IMR-90 (cell line): ENCODE data around the gene GDNF. TPM values are rescaled to one million over a fixed set of nuclear protein-coding genes. Genes with fewer than 3 reads are reported as not detected.

Source experiments
- ATAC-seq: fragments of 200-7000 bp; cut with Tn5 transposase; 2 replicates; pipeline ENCODE4 v1.9.1; 2020; ENCODE audit warnings: low read depth, mild to moderate bottlenecking, moderate library complexity
- BruUV-seq: library from RNA; stranded (reverse); fragments of 400-500 nt; replicated peaks from 2 replicates; lab custom pipeline; 2021; lab: Mats Ljungman, UMichigan
- CTCF ChIA-PET: fragments of 300-600 bp; formaldehyde crosslinking; extraction: SDS; loops from one replicate; lab custom pipeline; 2021; ENCODE audit warnings: antibody characterized with exemption; lab: Yijun Ruan, JAX
- POLR2A ChIA-PET: fragments of 300-600 bp; sonication (Branson Sonifier 250); formaldehyde crosslinking; loops from one replicate; lab custom pipeline; 2022; ENCODE audit warnings: antibody characterized with exemption; ENCODE audit not compliant: unreplicated experiment; lab: Charles Lee
- DNase-seq: peaks from one replicate; pipeline ENCODE4 v3.0.0; 2013
- H2AFZ ChIP-seq: replicated peaks from 2 replicates; pipeline ENCODE3; 2013; ENCODE audit warnings: low read length, mild to moderate bottlenecking; ENCODE audit not compliant: poor library complexity
- H2AK5ac ChIP-seq: 2 replicates; pipeline ENCODE4 v1.6.1; 2013; ENCODE audit warnings: low read depth, low read length, inconsistent platforms
- H2AK9ac ChIP-seq: replicated peaks from 2 replicates; pipeline ENCODE3; 2013; ENCODE audit warnings: mild to moderate bottlenecking, low read depth, low read length, moderate library complexity; ENCODE audit not compliant: poor library complexity
- H2BK120ac ChIP-seq: 2 replicates; pipeline ENCODE4 v1.6.1; 2013; ENCODE audit warnings: low read depth, low read length, inconsistent platforms
- H2BK15ac ChIP-seq: 3 replicates; pipeline ENCODE4 v1.6.1; 2013; ENCODE audit warnings: low read depth, low read length, inconsistent platforms
- H2BK20ac ChIP-seq: 2 replicates; pipeline ENCODE4 v1.6.1; 2013; ENCODE audit warnings: low read depth, mild to moderate bottlenecking, inconsistent platforms, low read length, moderate library complexity
- H2BK5ac ChIP-seq: 2 replicates; pipeline ENCODE4 v1.6.1; 2013; ENCODE audit warnings: mild to moderate bottlenecking, low read depth, low read length, inconsistent platforms; ENCODE audit not compliant: poor library complexity, severe bottlenecking
- H3K14ac ChIP-seq: replicated peaks from 2 replicates; pipeline ENCODE4 v1.6.1; 2013; ENCODE audit warnings: low read depth, low read length, inconsistent platforms
- H3K18ac ChIP-seq: 2 replicates; pipeline ENCODE4 v1.6.1; 2013; ENCODE audit warnings: low read depth, low read length, control low read depth
- H3K23ac ChIP-seq: 2 replicates; pipeline ENCODE4 v1.6.1; 2013; ENCODE audit warnings: low read depth, low read length, inconsistent platforms
- H3K27ac ChIP-seq: 2 replicates; pipeline ENCODE4 v1.5.1; 2013; ENCODE audit warnings: mild to moderate bottlenecking, control low read depth, low read length; ENCODE audit not compliant: insufficient read depth
- H3K27me3 ChIP-seq: 2 replicates; pipeline ENCODE4 v1.6.1; 2013; ENCODE audit warnings: low read length; ENCODE audit not compliant: control insufficient read depth, insufficient read depth
- H3K36me3 ChIP-seq: 2 replicates; pipeline ENCODE4 v1.6.1; 2013; ENCODE audit warnings: low read length, mixed read lengths; ENCODE audit not compliant: control insufficient read depth, insufficient read depth
- H3K4ac ChIP-seq: 2 replicates; pipeline ENCODE4 v1.6.1; 2013; ENCODE audit warnings: low read depth, low read length, inconsistent platforms
- H3K4me1 ChIP-seq: 2 replicates; pipeline ENCODE4 v1.6.1; 2013; ENCODE audit warnings: low read length, mixed read lengths; ENCODE audit not compliant: control insufficient read depth, insufficient read depth
- H3K4me2 ChIP-seq: 2 replicates; pipeline ENCODE4 v1.6.1; 2013; ENCODE audit warnings: low read depth, mild to moderate bottlenecking, control low read depth, low read length, moderate library complexity
- H3K4me3 ChIP-seq: 2 replicates; pipeline ENCODE4 v1.5.1; 2013; ENCODE audit warnings: low read depth, mild to moderate bottlenecking, control low read depth, low read length, moderate library complexity; ENCODE audit not compliant: insufficient read depth
- H3K56ac ChIP-seq: 2 replicates; pipeline ENCODE4 v1.6.1; 2013; ENCODE audit warnings: low read length, inconsistent platforms; ENCODE audit not compliant: insufficient read depth; ENCODE audit errors: extremely low read depth
- H3K79me1 ChIP-seq, 2 experiments: 2 replicates each; pipeline ENCODE4 v1.6.1; 2013; ENCODE audit warnings: low read length in 2 of 2, inconsistent platforms in 1 of 2, low read depth in 1 of 2
- H3K9ac ChIP-seq: 2 replicates; pipeline ENCODE4 v1.6.1; 2013; ENCODE audit warnings: low read depth, low read length, control low read depth
- H3K9me1 ChIP-seq: 2 replicates; pipeline ENCODE4 v1.6.1; 2013; ENCODE audit warnings: low read length, inconsistent platforms; ENCODE audit not compliant: insufficient read depth
- H3K9me3 ChIP-seq: 2 replicates; pipeline ENCODE4 v1.6.1; 2013; ENCODE audit warnings: low read length; ENCODE audit not compliant: control insufficient read depth, insufficient read depth
- H4K20me1 ChIP-seq: 2 replicates; pipeline ENCODE4 v1.6.1; 2013; ENCODE audit warnings: low read length, inconsistent platforms; ENCODE audit not compliant: insufficient read depth
- H4K5ac ChIP-seq: 2 replicates; pipeline ENCODE4 v1.6.1; 2013; ENCODE audit warnings: mild to moderate bottlenecking, low read depth, low read length, control low read depth
- H4K8ac ChIP-seq, 2 experiments: 2 replicates each; pipeline ENCODE4 v1.6.1; 2013; ENCODE audit warnings: low read depth in 2 of 2, low read length in 2 of 2, control low read depth in 1 of 2, inconsistent platforms in 1 of 2
- H4K91ac ChIP-seq: 2 replicates; pipeline ENCODE4 v1.6.1; 2013; ENCODE audit warnings: low read depth, low read length, inconsistent platforms; ENCODE audit not compliant: insufficient read depth
- CEBPB ChIP-seq: IDR thresholded peaks from 2 replicates; pipeline ENCODE4 v1.6.1; 2012; ENCODE audit warnings: low read depth, low read length, improper control_type of control experiment
- CHD1 ChIP-seq: IDR thresholded peaks from 2 replicates; pipeline ENCODE4 v1.6.1; 2012; ENCODE audit warnings: low read depth, low read length, improper control_type of control experiment
- CTCF ChIP-seq: conservative IDR thresholded peaks from 2 replicates; pipeline ENCODE4 v1.5.1; 2012; ENCODE audit warnings: mild to moderate bottlenecking, low read depth, low read length, improper control_type of control experiment
- FOS ChIP-seq: fragments of 150-350 bp; IDR thresholded peaks from 2 replicates; pipeline ENCODE4 v1.6.1; 2016; ENCODE audit warnings: low read depth, low read length
- MAFK ChIP-seq: IDR thresholded peaks from 2 replicates; pipeline ENCODE4 v1.6.1; 2012; ENCODE audit warnings: low read depth, low read length, improper control_type of control experiment
- MAZ ChIP-seq: IDR thresholded peaks from 2 replicates; pipeline ENCODE4 v1.6.1; 2012; ENCODE audit warnings: low read depth, mild to moderate bottlenecking, low read length, improper control_type of control experiment, moderate library complexity, borderline replicate concordance
- MXI1 ChIP-seq: IDR thresholded peaks from 2 replicates; pipeline ENCODE4 v1.6.1; 2012; ENCODE audit warnings: low read depth, mild to moderate bottlenecking, low read length, moderate library complexity, borderline replicate concordance
- NFE2L2 ChIP-seq: fragments of 150-350 bp; IDR thresholded peaks from 2 replicates; pipeline ENCODE4 v1.6.1; 2016; ENCODE audit warnings: low read depth, mild to moderate bottlenecking, low read length
- POLR2A ChIP-seq: IDR thresholded peaks from 2 replicates; pipeline ENCODE4 v1.6.1; 2012; ENCODE audit warnings: mild to moderate bottlenecking, low read depth, low read length
- RAD21 ChIP-seq: IDR thresholded peaks from 2 replicates; pipeline ENCODE4 v1.6.1; 2012; ENCODE audit warnings: low read length, improper control_type of control experiment
- RCOR1 ChIP-seq: IDR thresholded peaks from 2 replicates; pipeline ENCODE4 v1.6.1; 2012; ENCODE audit warnings: mild to moderate bottlenecking, low read length, improper control_type of control experiment; ENCODE audit not compliant: insufficient replicate concordance
- RFX5 ChIP-seq: IDR thresholded peaks from 2 replicates; pipeline ENCODE4 v1.8.0; 2012; ENCODE audit warnings: low read depth, mild to moderate bottlenecking, low read length, moderate library complexity
- SMC3 ChIP-seq: fragments of 150-350 bp; IDR thresholded peaks from 2 replicates; pipeline ENCODE4 v1.6.1; 2016; ENCODE audit warnings: low read depth, mild to moderate bottlenecking, antibody characterized with exemption, low read length, moderate library complexity
- WGBS, 2 experiments: methylation state at CpG; one replicate each; pipeline versions ENCODE4 v1.1.5 to v1.1.7; 2013; ENCODE audit warnings: missing lambda C conversion rate in 2 of 2; ENCODE audit not compliant: insufficient read length in 1 of 2; ENCODE audit errors: extremely low coverage in 2 of 2; 5-methylcytosine and 5-hydroxymethylcytosine counted together
- dilution Hi-C: fragments of 300-500 bp; cut with HindIII; formaldehyde crosslinking; loops from one replicate; pipeline ENCODE4 v1.14.3; 2018; ENCODE audit warnings: low sequenced_read_pairs; ENCODE audit not compliant: unreplicated experiment
- in situ Hi-C: fragments of 300-500 bp; cut with MboI; formaldehyde crosslinking; loops from 3 replicates; pipeline ENCODE4 v1.14.3; 2019; ENCODE audit warnings: low sequenced_read_pairs, inconsistent platforms, mixed read lengths
- intact Hi-C: fragments of 100-400 bp; cut with micrococcal nuclease; formaldehyde crosslinking; loops from 2 replicates; pipeline ENCODE4 v1.10.0; 2022
- polyA plus RNA-seq, 3 experiments: library from polyadenylated mRNA; depleted of rRNA; stranded (reverse); fragments of >200 nt; gene quantifications; 2 replicates each; pipeline ENCODE4 v1.2.3, GENCODE V29; 2012; ENCODE audit warnings: low replicate concordance in 1 of 3
- total RNA-seq: library from RNA; depleted of rRNA; stranded (reverse); fragments of >200 nt; gene quantifications from 2 replicates; pipeline ENCODE4 v1.2.3, GENCODE V29; 2012
- TF ChIP-seq, protein P1 (sequence below): fragments of 150-350 bp; IDR thresholded peaks from 2 replicates; pipeline ENCODE4 v1.6.1; 2016; ENCODE audit warnings: low read depth, mild to moderate bottlenecking, low read length, moderate library complexity, borderline replicate concordance
- TF ChIP-seq, protein P2 (sequence below): fragments of 150-350 bp; IDR thresholded peaks from 2 replicates; pipeline ENCODE4 v1.6.1; 2017; ENCODE audit warnings: mild to moderate bottlenecking, antibody characterized with exemption, low read length, low read depth

The GDNF gene
- total and polyA plus RNA-seq, 2 of the 4 experiments (the other 2 are of a cell fraction) = 0.18 to 0.82 TPM

DNA sequence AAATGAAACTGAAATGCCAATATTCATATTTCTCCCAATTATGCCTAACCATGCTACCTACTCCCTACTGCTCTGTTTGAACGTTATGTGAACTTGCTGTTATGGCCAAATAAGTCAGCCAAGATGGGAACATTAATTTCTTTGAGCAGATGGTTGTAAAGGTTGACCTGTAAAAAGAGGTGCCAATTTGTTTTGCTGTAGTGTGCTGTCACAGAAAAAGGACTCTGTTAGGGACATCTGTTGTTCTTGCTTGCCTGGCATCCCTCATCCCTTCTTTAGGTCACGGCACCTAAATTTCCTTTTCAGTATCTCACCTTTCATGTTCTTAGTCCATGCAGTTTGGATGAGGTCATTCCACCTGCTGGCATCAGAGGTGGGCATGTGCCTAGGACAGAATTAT lies 35.4 kb downstream of the GDNF start:
- Histone ChIP-seq H2BK120ac (no peak overlapping the region), H2AK5ac (no peak overlapping the region), H3K4me2 (no peak overlapping the region), H3K27me3 (no peaks in the 10 kb centered on the region), H3K23ac (no peak overlapping the region), H3K4ac (no peak overlapping the region), H4K91ac (no peak overlapping the region), H2BK20ac (no peak overlapping the region), H2BK15ac (no peak overlapping the region), H3K56ac (no peak overlapping the region), H3K9me1 (no peaks in the 10 kb centered on the region), H3K36me3 (no peaks in the 10 kb centered on the region), H2AK9ac (no peak overlapping the region), H3K27ac (no peak overlapping the region), H2AFZ (no peak overlapping the region), H4K20me1 (no peaks in the 10 kb centered on the region), H3K4me3 (no peak overlapping the region), H4K8ac (no peak overlapping the region), H3K14ac (no peak overlapping the region), H3K79me1 (no peaks in the 10 kb centered on the region), H4K5ac (no peak overlapping the region), H3K9ac (no peak overlapping the region), H3K4me1 (no peaks in the 10 kb centered on the region), H2BK5ac (no peak overlapping the region), H3K9me3 (no peaks in the 10 kb centered on the region), H3K18ac (no peak overlapping the region)
- intact Hi-C loops (no loop called here), in situ Hi-C loops (no loop called here), dilution Hi-C loops (no loop called here)
- POLR2A ChIA-PET = no interaction called here
- WGBS, 2 experiments = no CpG with 5 or more reads among the region's 2 CpGs
- no peak for ATAC-seq
- BruUV-seq = no TSS peak
- no peak for DNase-seq
- no peak for TF ChIP-seq MAFK
- no peak for TF ChIP-seq SMC3
- no peak for TF ChIP-seq CHD1
- TF ChIP-seq NFE2L2 = no peak
- TF ChIP-seq MAZ = no peak
- no peak for TF ChIP-seq POLR2A
- no peak for TF ChIP-seq CEBPB
- no peak for TF ChIP-seq MXI1
- no peak for TF ChIP-seq RFX5
- TF ChIP-seq RCOR1 = no peak
- no peak for TF ChIP-seq CTCF
- TF ChIP-seq, protein P1, sequence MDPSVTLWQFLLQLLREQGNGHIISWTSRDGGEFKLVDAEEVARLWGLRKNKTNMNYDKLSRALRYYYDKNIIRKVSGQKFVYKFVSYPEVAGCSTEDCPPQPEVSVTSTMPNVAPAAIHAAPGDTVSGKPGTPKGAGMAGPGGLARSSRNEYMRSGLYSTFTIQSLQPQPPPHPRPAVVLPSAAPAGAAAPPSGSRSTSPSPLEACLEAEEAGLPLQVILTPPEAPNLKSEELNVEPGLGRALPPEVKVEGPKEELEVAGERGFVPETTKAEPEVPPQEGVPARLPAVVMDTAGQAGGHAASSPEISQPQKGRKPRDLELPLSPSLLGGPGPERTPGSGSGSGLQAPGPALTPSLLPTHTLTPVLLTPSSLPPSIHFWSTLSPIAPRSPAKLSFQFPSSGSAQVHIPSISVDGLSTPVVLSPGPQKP = no peak
- TF ChIP-seq, protein P2, sequence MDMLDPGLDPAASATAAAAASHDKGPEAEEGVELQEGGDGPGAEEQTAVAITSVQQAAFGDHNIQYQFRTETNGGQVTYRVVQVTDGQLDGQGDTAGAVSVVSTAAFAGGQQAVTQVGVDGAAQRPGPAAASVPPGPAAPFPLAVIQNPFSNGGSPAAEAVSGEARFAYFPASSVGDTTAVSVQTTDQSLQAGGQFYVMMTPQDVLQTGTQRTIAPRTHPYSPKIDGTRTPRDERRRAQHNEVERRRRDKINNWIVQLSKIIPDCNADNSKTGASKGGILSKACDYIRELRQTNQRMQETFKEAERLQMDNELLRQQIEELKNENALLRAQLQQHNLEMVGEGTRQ = no peak
- no peak for TF ChIP-seq FOS
- no peak for TF ChIP-seq RAD21
- CTCF ChIA-PET = no interaction called here
